K562 (cell line): ENCODE data around the gene ZBTB20. TPM values are rescaled to one million over a fixed set of nuclear protein-coding genes. Genes with fewer than 3 reads are reported as not detected.

Experiments
- ATF7 ChIP-seq: fragments of 450-650 bp; IDR thresholded peaks from 2 replicates; pipeline ENCODE4 v1.7.1; 2014; ENCODE audit warnings: mild to moderate bottlenecking, moderate library complexity
- CHD2 ChIP-seq: IDR thresholded peaks from 2 replicates; pipeline ENCODE4 v1.6.1; 2011; ENCODE audit warnings: low read depth, low read length
- CREB1 ChIP-seq, 2 experiments: sonication (generic) in 1 of 2; formaldehyde crosslinking in 1 of 2; IDR thresholded peaks; 2 replicates each; pipeline versions ENCODE4 v1.6.1 to v1.8.0; 2012 to 2022; ENCODE audit warnings: inconsistent platforms in 1 of 2, mild to moderate bottlenecking in 1 of 2, missing genetic modification reagents in 1 of 2, moderate library complexity in 1 of 2
- EGR1 ChIP-seq: fragments of 450-650 bp; conservative IDR thresholded peaks from 2 replicates; pipeline ENCODE4 v1.6.1; 2017; ENCODE audit warnings: mild to moderate bottlenecking
- GABPA ChIP-seq: fragments of 200-800 bp; sonication (Bioruptor generic); conservative IDR thresholded peaks from 2 replicates; pipeline ENCODE4 v1.6.1; 2016; ENCODE audit warnings: low read depth, missing genetic modification characterization, missing compliant biosample characterization
- GATAD2B ChIP-seq: fragments of 450-650 bp; IDR thresholded peaks from 2 replicates; pipeline ENCODE4 v1.6.1; 2017; ENCODE audit warnings: mild to moderate bottlenecking, borderline replicate concordance
- KDM5B ChIP-seq: fragments of 200-600 bp; sonication (generic); IDR thresholded peaks from 2 replicates; pipeline ENCODE4 v1.6.1; 2012; ENCODE audit warnings: low read depth, mild to moderate bottlenecking, moderate library complexity, low read length, control low read depth, inconsistent platforms; ENCODE audit not compliant: insufficient replicate concordance
- L3MBTL2 ChIP-seq: fragments of 450-650 bp; IDR thresholded peaks from 2 replicates; pipeline ENCODE4 v1.6.1; 2016; ENCODE audit warnings: mild to moderate bottlenecking, moderate library complexity
- MIER1 ChIP-seq: fragments of 450-650 bp; IDR thresholded peaks from 2 replicates; pipeline ENCODE4 v1.6.1; 2016; ENCODE audit warnings: antibody characterized with exemption, mild to moderate bottlenecking, low read depth
- SREBF1 ChIP-seq: fragments of 150-350 bp; IDR thresholded peaks from 2 replicates; pipeline ENCODE4 v1.6.1; 2014; ENCODE audit warnings: antibody characterized with exemption, low read depth, low read length, borderline replicate concordance
- polyA plus RNA-seq, 8 experiments: library from polyadenylated mRNA; depleted of rRNA in 4 of 8; stranded (reverse) in 5 of 8; unstranded in 3 of 8; fragments of >200 nt; fragmentation: Nextera tagmentation in 2 of 8; fragmentation: Illumina TruSeq in 1 of 8; extraction: Ambion mirVana in 2 of 8; extraction: Trizol in 1 of 8; gene quantifications; 2 replicates each; pipeline versions ENCODE4 v1.2.1 to v1.2.3, GENCODE V29; 2011 to 2014; ENCODE audit warnings: inconsistent platforms in 1 of 8, missing spikeins in 1 of 8
- total RNA-seq, 7 experiments: library from RNA; depleted of rRNA in 6 of 7; stranded (reverse); fragments of >200 nt in 6 of 7; fragmentation: Illumina TruSeq in 2 of 7; extraction: Trizol in 2 of 7; gene quantifications; 2 replicates each; pipeline versions ENCODE4 v1.2.1 to v1.2.3, GENCODE V29; 2011 to 2021; ENCODE audit warnings: low replicate concordance in 1 of 7
- TF ChIP-seq, protein P1 (sequence below): sonication (generic); formaldehyde crosslinking; IDR thresholded peaks from 2 replicates; pipeline ENCODE4 v1.8.0; 2022; ENCODE audit warnings: missing genetic modification reagents, mild to moderate bottlenecking, moderate library complexity, borderline replicate concordance
- TF ChIP-seq, protein P2 (sequence below): fragments of 450-650 bp; IDR thresholded peaks from 2 replicates; pipeline ENCODE4 v1.6.1; 2017; ENCODE audit warnings: mild to moderate bottlenecking, moderate library complexity
- TF ChIP-seq, protein P3 (sequence below): fragments of 450-650 bp; IDR thresholded peaks from 2 replicates; pipeline ENCODE4 v1.6.1; 2016; ENCODE audit warnings: mild to moderate bottlenecking, moderate library complexity

The ZBTB20 gene
- total and polyA plus RNA-seq, 9 of the 15 experiments (the other 6 are each of a cell fraction or from before 2014, with no cell fraction given): 0.17 to 1.7 (median 0.45) TPM

DNA sequence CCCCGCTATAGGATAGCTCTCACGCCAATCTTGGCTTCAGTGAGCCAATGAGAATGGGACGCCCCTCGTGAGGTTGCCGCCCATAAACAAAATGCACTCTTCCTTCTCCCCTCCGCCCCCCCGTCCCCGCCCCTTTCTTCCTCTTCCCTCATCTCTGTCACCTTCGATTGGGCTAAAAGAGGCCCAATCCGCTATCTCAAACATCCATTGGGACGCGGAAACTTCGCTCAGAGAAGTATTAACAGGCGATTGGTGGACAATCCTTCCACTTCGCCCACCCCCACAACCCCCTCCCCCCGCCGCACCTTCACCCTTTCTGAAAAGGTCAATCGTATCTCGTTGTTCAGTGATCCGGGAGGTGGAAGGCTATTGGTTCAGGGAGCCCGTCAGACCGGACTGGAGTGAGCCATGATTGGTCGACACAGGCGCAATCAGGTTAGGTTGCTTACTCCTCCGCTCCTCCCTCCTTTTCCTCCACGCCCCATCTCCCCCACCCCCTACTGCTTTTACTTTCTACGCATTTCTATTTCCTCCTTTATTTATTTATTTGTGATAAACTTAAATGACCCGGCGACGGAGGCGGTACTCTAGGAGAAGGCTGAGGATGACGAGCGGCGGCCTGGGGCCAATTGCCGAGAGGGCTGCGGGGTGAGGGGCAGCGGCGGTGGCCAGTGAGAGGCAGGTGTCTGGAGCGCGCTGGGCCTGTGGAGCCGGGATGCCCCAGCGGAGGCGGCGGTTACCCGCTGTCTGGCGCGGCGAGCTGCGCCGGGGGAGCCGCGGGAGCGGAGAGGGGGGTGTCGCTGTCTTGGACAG lies 447 bp upstream of the ZBTB20 start (continued):
- peak; percentile 28; the same call in 1 of the 2 replicates for TF ChIP-seq L3MBTL2
- TF ChIP-seq GATAD2B: no peak
- TF ChIP-seq, protein P1, sequence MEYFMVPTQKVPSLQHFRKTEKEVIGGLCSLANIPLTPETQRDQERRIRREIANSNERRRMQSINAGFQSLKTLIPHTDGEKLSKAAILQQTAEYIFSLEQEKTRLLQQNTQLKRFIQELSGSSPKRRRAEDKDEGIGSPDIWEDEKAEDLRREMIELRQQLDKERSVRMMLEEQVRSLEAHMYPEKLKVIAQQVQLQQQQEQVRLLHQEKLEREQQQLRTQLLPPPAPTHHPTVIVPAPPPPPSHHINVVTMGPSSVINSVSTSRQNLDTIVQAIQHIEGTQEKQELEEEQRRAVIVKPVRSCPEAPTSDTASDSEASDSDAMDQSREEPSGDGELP (CRISPR knock-in tag): peak; percentile 76; the same call in 1 of the 2 replicates
- TF ChIP-seq EGR1: peak; percentile 62
- peak; percentile 49 for TF ChIP-seq GABPA (tag)
- TF ChIP-seq, protein P2, sequence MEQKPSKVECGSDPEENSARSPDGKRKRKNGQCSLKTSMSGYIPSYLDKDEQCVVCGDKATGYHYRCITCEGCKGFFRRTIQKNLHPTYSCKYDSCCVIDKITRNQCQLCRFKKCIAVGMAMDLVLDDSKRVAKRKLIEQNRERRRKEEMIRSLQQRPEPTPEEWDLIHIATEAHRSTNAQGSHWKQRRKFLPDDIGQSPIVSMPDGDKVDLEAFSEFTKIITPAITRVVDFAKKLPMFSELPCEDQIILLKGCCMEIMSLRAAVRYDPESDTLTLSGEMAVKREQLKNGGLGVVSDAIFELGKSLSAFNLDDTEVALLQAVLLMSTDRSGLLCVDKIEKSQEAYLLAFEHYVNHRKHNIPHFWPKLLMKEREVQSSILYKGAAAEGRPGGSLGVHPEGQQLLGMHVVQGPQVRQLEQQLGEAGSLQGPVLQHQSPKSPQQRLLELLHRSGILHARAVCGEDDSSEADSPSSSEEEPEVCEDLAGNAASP: peak; percentile 49; the same call in 1 of the 2 replicates
- TF ChIP-seq CREB1 (IDR thresholded peaks at IDR 0.05): no peak; the same call in 1 of the 2 replicates
- TF ChIP-seq CREB1 (CRISPR knock-in tag; IDR thresholded peaks at IDR 0.05): peak; percentile 53; the same call in 1 of the 2 replicates
- no peak for TF ChIP-seq MIER1
- TF ChIP-seq CHD2: peak; percentile 74
- TF ChIP-seq, protein P3, sequence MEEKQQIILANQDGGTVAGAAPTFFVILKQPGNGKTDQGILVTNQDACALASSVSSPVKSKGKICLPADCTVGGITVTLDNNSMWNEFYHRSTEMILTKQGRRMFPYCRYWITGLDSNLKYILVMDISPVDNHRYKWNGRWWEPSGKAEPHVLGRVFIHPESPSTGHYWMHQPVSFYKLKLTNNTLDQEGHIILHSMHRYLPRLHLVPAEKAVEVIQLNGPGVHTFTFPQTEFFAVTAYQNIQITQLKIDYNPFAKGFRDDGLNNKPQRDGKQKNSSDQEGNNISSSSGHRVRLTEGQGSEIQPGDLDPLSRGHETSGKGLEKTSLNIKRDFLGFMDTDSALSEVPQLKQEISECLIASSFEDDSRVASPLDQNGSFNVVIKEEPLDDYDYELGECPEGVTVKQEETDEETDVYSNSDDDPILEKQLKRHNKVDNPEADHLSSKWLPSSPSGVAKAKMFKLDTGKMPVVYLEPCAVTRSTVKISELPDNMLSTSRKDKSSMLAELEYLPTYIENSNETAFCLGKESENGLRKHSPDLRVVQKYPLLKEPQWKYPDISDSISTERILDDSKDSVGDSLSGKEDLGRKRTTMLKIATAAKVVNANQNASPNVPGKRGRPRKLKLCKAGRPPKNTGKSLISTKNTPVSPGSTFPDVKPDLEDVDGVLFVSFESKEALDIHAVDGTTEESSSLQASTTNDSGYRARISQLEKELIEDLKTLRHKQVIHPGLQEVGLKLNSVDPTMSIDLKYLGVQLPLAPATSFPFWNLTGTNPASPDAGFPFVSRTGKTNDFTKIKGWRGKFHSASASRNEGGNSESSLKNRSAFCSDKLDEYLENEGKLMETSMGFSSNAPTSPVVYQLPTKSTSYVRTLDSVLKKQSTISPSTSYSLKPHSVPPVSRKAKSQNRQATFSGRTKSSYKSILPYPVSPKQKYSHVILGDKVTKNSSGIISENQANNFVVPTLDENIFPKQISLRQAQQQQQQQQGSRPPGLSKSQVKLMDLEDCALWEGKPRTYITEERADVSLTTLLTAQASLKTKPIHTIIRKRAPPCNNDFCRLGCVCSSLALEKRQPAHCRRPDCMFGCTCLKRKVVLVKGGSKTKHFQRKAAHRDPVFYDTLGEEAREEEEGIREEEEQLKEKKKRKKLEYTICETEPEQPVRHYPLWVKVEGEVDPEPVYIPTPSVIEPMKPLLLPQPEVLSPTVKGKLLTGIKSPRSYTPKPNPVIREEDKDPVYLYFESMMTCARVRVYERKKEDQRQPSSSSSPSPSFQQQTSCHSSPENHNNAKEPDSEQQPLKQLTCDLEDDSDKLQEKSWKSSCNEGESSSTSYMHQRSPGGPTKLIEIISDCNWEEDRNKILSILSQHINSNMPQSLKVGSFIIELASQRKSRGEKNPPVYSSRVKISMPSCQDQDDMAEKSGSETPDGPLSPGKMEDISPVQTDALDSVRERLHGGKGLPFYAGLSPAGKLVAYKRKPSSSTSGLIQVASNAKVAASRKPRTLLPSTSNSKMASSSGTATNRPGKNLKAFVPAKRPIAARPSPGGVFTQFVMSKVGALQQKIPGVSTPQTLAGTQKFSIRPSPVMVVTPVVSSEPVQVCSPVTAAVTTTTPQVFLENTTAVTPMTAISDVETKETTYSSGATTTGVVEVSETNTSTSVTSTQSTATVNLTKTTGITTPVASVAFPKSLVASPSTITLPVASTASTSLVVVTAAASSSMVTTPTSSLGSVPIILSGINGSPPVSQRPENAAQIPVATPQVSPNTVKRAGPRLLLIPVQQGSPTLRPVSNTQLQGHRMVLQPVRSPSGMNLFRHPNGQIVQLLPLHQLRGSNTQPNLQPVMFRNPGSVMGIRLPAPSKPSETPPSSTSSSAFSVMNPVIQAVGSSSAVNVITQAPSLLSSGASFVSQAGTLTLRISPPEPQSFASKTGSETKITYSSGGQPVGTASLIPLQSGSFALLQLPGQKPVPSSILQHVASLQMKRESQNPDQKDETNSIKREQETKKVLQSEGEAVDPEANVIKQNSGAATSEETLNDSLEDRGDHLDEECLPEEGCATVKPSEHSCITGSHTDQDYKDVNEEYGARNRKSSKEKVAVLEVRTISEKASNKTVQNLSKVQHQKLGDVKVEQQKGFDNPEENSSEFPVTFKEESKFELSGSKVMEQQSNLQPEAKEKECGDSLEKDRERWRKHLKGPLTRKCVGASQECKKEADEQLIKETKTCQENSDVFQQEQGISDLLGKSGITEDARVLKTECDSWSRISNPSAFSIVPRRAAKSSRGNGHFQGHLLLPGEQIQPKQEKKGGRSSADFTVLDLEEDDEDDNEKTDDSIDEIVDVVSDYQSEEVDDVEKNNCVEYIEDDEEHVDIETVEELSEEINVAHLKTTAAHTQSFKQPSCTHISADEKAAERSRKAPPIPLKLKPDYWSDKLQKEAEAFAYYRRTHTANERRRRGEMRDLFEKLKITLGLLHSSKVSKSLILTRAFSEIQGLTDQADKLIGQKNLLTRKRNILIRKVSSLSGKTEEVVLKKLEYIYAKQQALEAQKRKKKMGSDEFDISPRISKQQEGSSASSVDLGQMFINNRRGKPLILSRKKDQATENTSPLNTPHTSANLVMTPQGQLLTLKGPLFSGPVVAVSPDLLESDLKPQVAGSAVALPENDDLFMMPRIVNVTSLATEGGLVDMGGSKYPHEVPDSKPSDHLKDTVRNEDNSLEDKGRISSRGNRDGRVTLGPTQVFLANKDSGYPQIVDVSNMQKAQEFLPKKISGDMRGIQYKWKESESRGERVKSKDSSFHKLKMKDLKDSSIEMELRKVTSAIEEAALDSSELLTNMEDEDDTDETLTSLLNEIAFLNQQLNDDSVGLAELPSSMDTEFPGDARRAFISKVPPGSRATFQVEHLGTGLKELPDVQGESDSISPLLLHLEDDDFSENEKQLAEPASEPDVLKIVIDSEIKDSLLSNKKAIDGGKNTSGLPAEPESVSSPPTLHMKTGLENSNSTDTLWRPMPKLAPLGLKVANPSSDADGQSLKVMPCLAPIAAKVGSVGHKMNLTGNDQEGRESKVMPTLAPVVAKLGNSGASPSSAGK: peak; percentile 37; the same call in 1 of the 2 replicates
- TF ChIP-seq ATF7: peak; percentile 14; the same call in 1 of the 2 replicates
- peak; percentile 66 for TF ChIP-seq KDM5B
- TF ChIP-seq SREBF1: no peak
